ENCODE results near the gene MRPL43.

MRPL43 gene

DNA sequence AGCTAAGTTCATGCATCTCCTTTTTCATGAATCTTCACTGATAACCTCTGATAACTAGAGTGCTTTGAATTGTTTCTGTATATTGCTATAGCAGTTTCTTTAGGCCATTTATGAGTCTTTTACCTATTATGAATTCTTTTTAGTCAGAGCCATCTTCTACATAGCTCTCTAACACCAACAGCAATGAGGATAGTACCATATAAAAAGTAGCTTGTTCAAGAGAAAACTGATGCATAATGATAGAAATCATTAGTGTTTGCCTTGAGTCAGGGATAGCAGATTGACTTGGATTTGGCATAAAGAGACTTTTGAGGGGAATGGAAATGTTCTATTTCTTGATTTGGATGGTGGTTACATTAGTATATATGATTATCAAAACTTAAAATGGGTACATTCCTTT lies 43.8 kb downstream of the MRPL43 start:
- no peaks in the 10 kb centered on the region for H3K9me3 ChIP-seq (ENCODE audit: control insufficient read depth, low read length)
- H3K4me3 ChIP-seq (ENCODE audit: low read length): no peak overlapping the region
- no peak overlapping the region for H3K9ac ChIP-seq (ENCODE audit: low read length)
- no peaks in the 10 kb centered on the region for H3K27me3 ChIP-seq (replicated peaks; ENCODE audit: control insufficient read depth, insufficient read depth, low read length)
- H3K4me1 ChIP-seq (ENCODE audit: control insufficient read depth, insufficient read depth, low read length): no peaks in the 10 kb centered on the region
- peaks cover 91% of the 10 kb centered on the region for H3K36me3 ChIP-seq (ENCODE audit: control insufficient read depth, insufficient read depth, low read length, severe bottlenecking)
- no peak for DNase-seq (ENCODE audit: low read depth)

DNA sequence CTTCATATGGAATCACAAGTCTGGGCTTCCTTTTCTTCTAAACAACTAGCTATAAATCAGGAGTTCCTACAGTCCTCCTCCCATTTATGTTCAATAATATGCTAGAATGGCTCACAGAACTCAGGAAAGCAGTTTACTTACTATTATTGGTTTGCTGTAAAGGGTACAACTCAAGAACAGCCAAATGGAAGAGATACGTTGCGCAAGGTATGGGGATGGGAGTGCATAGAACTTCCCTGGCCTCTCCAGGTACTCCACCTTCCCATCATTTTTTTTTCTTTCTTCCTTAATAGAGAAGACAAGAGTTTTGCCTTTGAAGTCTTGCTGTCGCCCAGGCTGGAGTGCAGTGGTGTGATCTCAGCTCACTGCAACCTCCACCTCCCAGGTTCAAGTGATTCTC lies 45.1 kb downstream of the MRPL43 start:
- H3K27me3 ChIP-seq (replicated peaks; ENCODE audit: control insufficient read depth, insufficient read depth, low read length): no peaks in the 10 kb centered on the region
- peaks cover 91% of the 10 kb centered on the region for H3K36me3 ChIP-seq (ENCODE audit: control insufficient read depth, insufficient read depth, low read length, severe bottlenecking)
- H3K9me3 ChIP-seq (ENCODE audit: control insufficient read depth, low read length): no peaks in the 10 kb centered on the region

DNA sequence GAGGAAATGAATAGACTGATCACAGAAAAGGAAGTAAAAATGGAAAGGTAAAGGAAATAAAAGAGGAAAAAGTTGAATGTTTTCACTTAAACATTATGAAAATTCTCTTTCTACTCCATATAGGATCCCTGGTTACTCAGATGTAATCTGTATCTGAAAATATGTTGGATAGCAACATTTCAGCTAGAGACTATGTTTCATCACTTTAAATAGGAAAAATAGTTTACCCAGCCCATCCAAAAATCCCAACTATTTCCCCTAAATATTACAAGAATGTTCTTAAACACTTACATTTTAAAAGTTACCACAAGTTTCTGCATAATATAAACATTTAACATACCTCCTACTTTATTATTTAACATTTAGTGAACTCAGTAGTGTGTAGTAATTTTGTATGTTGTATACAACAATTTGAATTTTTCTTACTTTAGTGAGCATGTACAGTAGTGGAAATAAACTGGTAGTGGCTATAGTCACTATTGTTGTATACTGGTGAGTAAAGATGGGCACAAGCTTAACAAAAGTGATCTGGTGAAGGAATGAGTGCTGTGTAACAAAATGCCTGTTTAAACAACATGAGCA lies 47.4 kb downstream of the MRPL43 start:
- DNase-seq (ENCODE audit: low read depth): peak; percentile 62
- H3K9me3 ChIP-seq (ENCODE audit: control insufficient read depth, low read length): no peaks in the 10 kb centered on the region
- no peak overlapping the region for H3K9ac ChIP-seq (ENCODE audit: low read length)
- H3K4me3 ChIP-seq (ENCODE audit: low read length): no peak overlapping the region
- H3K4me1 ChIP-seq (ENCODE audit: control insufficient read depth, insufficient read depth, low read length): no peaks in the 10 kb centered on the region
- H3K27me3 ChIP-seq (replicated peaks; ENCODE audit: control insufficient read depth, insufficient read depth, low read length): no peaks in the 10 kb centered on the region
- peaks cover 84% of the 10 kb centered on the region for H3K36me3 ChIP-seq (ENCODE audit: control insufficient read depth, insufficient read depth, low read length, severe bottlenecking)

More for the DNA sequence above, 45.1 kb downstream of the MRPL43 start:
- DNase-seq (ENCODE audit: low read depth): no peak
- Histone ChIP-seq H3K9ac (ENCODE audit: low read length) (no peak overlapping the region), H3K4me1 (ENCODE audit: control insufficient read depth, insufficient read depth, low read length) (no peaks in the 10 kb centered on the region), H3K4me3 (ENCODE audit: low read length) (no peak overlapping the region)

All from adipocyte (in vitro differentiated cells).